HG02678 (cell line): ENCODE results near the gene ORC1.

Experiments used
- ATAC-seq: cut with Tn5 transposase; IDR thresholded peaks from one replicate; pipeline ENCODE4 v1.9.1; 2021; ENCODE audit warnings: mild to moderate bottlenecking, moderate library complexity; ENCODE audit not compliant: unreplicated experiment

ORC1 gene

DNA sequence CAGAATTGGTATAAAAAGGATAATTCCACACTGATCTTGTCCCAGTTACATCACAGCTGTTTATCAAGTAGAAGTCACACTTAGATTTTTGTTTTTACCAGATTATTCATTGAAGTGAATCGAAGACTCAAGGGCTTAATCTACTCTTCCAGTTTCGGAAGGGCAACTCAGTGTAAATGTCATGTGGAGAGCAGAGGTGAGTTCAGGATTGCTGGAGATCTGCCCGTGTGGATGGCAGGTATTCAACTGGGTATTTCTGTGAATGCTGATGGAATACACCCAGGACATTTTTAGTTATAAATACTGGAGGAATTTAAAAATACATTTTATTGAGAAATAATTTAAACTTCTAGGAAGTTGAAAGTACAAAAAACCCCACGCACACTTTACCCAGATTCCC, 57.6 kb downstream of the ORC1 start:
- no peak for ATAC-seq

DNA sequence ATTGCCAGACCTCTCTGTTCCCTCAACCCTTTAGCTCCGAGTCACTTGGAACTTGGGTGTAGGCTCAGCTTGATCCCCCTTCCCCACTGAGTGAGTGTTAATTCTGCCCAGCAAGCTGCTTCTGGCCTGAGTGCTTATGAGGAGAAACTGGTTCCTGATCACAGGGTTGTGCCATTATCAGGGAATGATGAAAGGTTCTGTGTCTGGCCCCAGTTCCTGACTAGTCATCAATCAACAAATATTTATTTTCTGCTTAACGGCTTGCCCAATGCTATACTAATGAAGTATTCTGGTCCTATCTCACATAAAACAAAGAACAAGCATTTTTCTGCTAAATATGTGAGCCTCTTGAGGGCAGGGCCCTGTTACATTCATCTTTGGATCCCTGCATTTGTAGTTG, 59.0 kb downstream of the ORC1 start:
- ATAC-seq = no peak

DNA sequence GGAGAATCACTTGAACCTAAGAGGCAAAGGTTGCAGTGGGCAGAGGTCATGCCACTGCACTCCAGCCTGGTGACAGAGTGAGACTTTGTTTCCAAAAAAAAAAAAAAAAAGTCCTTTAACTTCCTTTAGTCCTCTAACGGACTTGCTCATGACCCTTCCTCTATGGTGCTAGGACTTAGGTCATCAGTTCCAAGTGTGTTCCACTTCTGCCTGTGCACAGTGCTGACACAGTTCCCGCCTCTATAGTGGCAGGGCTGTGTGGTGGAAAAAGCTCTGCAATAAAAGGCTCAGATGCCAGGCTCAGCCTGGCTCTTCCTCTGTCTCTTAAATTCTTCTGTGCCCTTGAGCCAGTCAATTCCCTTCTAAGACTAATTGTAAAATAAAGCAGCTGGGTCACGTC, 60.2 kb downstream of the ORC1 start:
- ATAC-seq = no peak

DNA sequence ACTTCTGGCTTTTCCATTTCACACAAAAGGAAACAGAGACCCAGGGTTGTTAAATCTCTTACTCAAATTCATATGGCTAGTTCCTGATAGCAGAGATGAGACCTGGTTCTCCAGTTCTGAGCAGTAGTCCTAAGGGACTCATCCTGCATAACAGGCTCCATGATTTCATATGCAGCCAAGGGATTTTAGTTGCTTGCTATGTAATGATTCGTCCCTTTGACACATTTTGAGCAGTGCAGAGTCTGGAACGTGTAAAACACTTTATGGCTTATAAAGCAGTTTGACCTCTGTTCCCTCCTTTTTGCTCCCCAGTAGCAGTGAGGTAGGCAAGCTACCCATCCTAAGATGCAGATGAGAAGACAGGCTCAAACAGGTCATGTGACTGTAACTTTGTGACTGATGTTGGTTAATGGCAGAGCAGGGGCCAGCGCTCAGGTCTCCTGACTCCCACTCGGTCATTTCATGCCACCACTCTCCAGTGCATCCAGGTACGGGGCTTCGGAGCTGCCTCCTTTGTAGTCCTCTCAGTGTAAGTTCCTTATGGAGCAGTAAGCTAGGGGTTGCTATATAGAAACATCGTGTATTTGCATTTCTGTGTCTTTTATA, 62.5 kb downstream of the ORC1 start:
- ATAC-seq = no peak

DNA sequence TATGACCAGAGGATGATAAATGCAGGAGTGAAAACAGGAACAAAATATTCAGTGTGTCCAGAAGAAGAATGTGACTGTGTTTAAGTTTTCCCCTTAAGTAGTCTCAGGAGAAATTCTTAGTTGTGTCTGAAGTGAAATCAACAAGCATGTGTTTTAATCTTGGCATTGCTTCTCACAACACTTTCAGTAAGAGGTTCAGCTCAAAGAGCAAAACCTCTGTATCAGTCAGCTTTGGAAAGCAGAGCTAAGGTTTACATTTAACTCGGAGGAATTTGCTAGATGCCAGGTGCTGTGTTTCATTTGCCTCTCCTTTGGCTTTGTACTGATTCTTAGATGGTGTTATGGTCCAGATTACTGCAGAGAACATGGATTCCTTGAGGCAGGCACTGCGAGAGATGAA, 66.8 kb downstream of the ORC1 start:
- ATAC-seq = no peak

DNA sequence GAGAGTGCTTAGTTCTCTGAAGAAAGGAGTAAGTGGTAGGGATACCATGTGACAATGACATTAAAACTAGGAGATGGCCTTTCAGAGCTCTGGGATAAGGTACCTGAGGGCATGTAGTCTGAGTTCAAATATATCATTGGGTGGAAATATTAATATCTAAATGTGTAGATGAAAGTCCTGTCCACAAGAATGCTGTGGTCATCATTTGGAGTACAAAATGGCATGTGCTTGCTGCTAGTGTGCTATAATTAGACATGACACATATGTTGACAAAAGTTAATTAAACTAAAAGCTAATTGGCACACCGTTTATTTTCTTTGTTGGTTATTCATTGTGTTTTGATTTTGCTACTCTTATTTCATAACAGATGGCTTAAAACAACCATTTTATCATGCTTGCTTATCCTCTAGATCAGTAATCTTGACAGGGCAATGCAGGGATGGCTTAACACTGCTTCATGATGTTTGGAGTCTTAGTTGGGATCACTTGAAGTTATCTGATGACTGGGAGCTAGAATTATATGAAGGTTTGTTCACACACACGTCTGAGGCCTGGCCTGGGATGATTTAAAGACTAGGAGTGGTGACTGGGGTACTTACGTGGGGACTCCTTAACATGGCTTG, 69.2 kb downstream of the ORC1 start:
- ATAC-seq = no peak

DNA sequence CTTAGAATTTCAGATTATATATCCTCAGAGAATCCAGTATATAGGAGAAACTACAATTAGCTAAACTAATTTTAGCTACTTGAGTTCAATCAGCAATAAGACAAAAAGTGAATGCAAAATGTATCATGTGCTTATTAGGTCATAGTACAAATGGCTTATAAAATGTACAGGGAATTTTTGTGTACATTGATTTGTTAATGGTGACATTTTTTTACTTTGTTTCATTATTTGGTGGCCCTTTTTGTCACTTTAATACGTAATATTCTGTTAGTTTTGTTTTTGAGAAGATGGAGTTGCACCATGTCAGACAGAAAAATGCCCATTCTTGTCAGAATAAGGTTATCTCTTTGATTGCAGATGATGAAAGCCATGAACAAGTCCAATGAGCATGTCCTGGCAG, 71.8 kb downstream of the ORC1 start:
- ATAC-seq = no peak

DNA sequence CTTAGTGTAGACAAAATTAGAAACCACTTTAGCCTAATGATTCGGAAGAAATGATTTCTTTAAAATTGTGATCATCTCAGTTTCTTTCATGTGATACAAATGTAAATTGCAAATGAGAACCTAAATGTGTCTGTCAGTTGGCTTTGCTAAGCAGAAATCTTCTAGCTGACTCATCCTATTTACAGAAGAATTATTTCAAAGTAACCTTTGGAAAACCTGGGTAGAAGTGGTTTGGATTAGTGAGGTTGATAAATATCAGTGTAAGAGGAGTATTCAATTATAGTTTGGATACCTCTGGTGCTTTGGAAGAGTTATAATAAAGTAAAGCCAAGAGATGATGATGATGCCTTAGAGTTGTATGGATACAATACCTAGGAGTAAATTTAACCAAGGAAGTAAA, 75.6 kb downstream of the ORC1 start:
- no peak for ATAC-seq

DNA sequence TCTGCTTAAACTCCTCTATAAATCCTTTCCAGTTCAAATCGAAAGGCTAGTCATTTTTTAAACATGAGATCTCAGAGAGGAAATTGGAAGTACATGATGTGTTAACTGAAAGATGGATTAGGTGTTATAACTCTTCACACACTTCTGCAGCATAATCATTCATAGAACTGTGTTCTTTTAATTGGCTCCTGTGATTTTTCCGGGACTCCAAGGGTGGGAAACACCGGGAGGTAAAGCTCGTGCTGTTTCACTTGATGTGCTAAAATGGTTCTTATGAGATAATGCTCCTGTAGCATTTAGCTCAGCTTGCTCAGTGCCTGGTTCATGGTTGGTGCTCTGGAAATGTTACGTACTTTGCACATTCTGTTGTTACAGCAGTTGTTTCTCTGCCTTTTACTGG, 78.4 kb downstream of the ORC1 start:
- ATAC-seq = no peak

DNA sequence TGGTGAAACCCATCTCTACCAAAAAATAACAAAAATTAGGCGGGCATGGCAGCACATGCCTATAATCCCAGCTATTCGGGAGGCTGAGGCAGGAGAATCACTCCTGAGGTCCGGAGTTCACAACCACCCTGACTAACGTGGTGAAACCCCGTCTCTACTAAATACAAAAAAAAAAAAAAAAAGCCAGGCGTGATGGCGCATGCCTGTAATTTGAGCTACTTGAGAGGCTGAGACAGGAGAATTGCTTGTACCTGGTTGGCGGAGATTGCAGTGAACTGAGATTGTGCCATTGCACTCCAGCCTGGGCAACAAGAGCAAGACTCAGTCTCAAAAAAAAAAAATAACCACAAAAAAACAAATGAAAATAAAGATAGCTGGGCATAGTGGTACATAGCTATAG, 80.5 kb downstream of the ORC1 start:
- no peak for ATAC-seq
